Neural cell (in vitro differentiated cells): ENCODE data around the gene GGCT. TPM values are rescaled to one million over a fixed set of nuclear protein-coding genes. Genes with fewer than 3 reads are reported as not detected.
"Not testable (repeated sequence)": the region's sequence is repeated elsewhere in the genome, so short reads cannot be mapped to it uniquely, and the experiment has no call there.

Source experiments
- H2AFZ ChIP-seq: fragments of 200-600, 300-800 bp; sonication (generic), shearing (Covaris generic); 2 replicates; pipeline ENCODE4 v1.6.0; 2014; ENCODE audit warnings: low read depth, mild to moderate bottlenecking, antibody characterized with exemption, low read length, moderate library complexity
- H3F3A ChIP-seq: fragments of 200-600 bp; shearing (Covaris generic); 2 replicates; pipeline ENCODE4 v1.6.1; 2016; ENCODE audit warnings: mild to moderate bottlenecking, moderate library complexity, mixed read lengths, antibody characterized with exemption, low read length; ENCODE audit not compliant: insufficient read depth, poor library complexity, severe bottlenecking
- H3K27ac ChIP-seq: fragments of 200-600, 300-800 bp; sonication (generic), shearing (Covaris generic); 2 replicates; pipeline ENCODE4 v1.5.1; 2014; ENCODE audit warnings: mild to moderate bottlenecking, low read length, moderate library complexity
- H3K27me3 ChIP-seq: fragments of 300-800, 200-600 bp; sonication (generic), shearing (Covaris generic); 2 replicates; pipeline ENCODE4 v1.6.0; 2014; ENCODE audit warnings: mild to moderate bottlenecking, low read depth, low read length, moderate library complexity; ENCODE audit not compliant: insufficient read depth
- H3K36me3 ChIP-seq: fragments of 300-800, 200-600 bp; sonication (generic), shearing (Covaris generic); 2 replicates; pipeline ENCODE4 v1.5.1; 2014; ENCODE audit warnings: mild to moderate bottlenecking, antibody characterized with exemption, low read length, moderate library complexity; ENCODE audit not compliant: insufficient read depth
- H3K4me2 ChIP-seq: fragments of 300-800, 200-600 bp; sonication (generic), shearing (Covaris generic); 2 replicates; pipeline ENCODE4 v1.6.0; 2014; ENCODE audit warnings: mild to moderate bottlenecking, low read length
- H3K4me3 ChIP-seq: fragments of 300-800, 200-600 bp; sonication (generic), shearing (Covaris generic); 2 replicates; pipeline ENCODE4 v1.5.1; 2014; ENCODE audit warnings: mild to moderate bottlenecking, low read length, moderate library complexity
- H3K79me2 ChIP-seq: fragments of 200-600 bp; shearing (Covaris generic); replicated peaks from 2 replicates; pipeline ENCODE4 v1.6.0; 2014; ENCODE audit warnings: mild to moderate bottlenecking, low read length, moderate library complexity; ENCODE audit not compliant: insufficient read depth
- H3K9ac ChIP-seq: fragments of 300-800, 200-600 bp; sonication (generic), shearing (Covaris generic); 2 replicates; pipeline ENCODE4 v1.6.1; 2016; ENCODE audit warnings: mild to moderate bottlenecking, low read length, mixed read lengths
- H3K9me2 ChIP-seq: fragments of 200-600 bp; shearing (Covaris generic); 2 replicates; pipeline ENCODE4 v1.6.1; 2016; ENCODE audit warnings: mild to moderate bottlenecking, low read length, mixed read lengths; ENCODE audit not compliant: insufficient read depth
- H3K9me3 ChIP-seq: fragments of 200-600, 300-800 bp; sonication (generic), shearing (Covaris generic); 2 replicates; pipeline ENCODE4 v1.6.1; 2016; ENCODE audit warnings: mild to moderate bottlenecking, mixed run types, low read length, moderate library complexity, mixed read lengths
- H4K20me1 ChIP-seq: fragments of 200-600 bp; shearing (Covaris generic); 2 replicates; pipeline ENCODE4 v1.6.1; 2016; ENCODE audit warnings: mild to moderate bottlenecking, mixed run types; ENCODE audit not compliant: insufficient read depth
- EZH2 ChIP-seq: fragments of 200-600, 300-800 bp; shearing (Covaris generic), sonication (generic); IDR thresholded peaks from 2 replicates; pipeline ENCODE4 v1.6.1; 2014; ENCODE audit warnings: antibody characterized with exemption, low read length, borderline replicate concordance, mild to moderate bottlenecking; ENCODE audit not compliant: insufficient read depth, poor library complexity, severe bottlenecking
- MXI1 ChIP-seq: fragments of 450-650 bp; conservative IDR thresholded peaks from 2 replicates; pipeline ENCODE4 v1.6.1; 2014; ENCODE audit warnings: antibody characterized with exemption, mild to moderate bottlenecking; ENCODE audit not compliant: poor library complexity, severe bottlenecking
- SMC3 ChIP-seq: fragments of 450-650 bp; conservative IDR thresholded peaks from 2 replicates; pipeline ENCODE4 v1.6.1; 2014; ENCODE audit warnings: antibody characterized with exemption, mild to moderate bottlenecking, moderate library complexity; ENCODE audit not compliant: poor library complexity
- TAF1 ChIP-seq: IDR thresholded peaks from 2 replicates; pipeline ENCODE4 v1.6.1; 2012; ENCODE audit warnings: low read depth
- polyA plus RNA-seq: library from polyadenylated mRNA; depleted of rRNA; stranded (reverse); fragments of >200 nt; gene quantifications from 2 replicates; pipeline ENCODE4 v1.2.3, GENCODE V29; 2014
- TF ChIP-seq, protein P1 (sequence below): IDR thresholded peaks from 2 replicates; pipeline ENCODE4 v1.6.1; 2012; ENCODE audit warnings: borderline replicate concordance

GGCT gene
- polyA plus RNA-seq, 1 donor from 2014 or later, result 39.8 TPM

DNA sequence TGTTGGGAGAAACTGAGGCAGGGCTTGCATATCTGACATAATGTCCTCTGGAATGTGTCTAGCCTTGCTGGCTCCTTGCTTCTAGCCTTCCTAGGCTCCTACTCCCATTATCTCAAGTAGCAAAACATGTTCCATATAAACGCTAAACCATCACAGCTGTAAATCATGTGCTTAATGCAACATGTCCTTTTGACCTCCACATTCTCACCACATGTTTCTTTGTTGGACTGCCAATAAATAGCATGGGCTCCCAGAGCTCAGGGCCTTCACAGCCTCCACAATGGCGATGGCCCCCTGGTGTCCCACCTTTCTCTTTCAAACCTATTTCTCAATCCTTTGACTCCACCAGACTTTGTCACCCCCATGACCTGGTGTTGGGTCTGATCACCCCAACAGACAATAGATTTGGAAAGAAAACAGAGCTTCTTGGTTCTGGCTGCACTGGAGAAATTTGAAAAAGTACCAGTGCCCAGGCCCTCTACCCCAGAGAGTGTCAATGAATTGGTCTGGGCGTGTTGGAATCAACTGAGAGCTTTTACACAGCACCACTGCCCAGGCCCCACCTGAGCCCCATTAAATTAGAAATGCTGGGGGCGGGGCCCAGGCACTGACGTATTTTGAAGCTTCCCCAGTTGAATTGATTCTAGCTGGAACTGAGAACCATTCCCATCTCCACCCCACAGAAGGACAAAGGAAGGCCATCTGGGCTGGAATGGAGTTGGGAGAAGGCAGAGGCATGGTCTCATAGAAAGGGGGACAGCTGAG lies 41.3 kb upstream of the GGCT start:
- no peak overlapping the region for H3K4me2 ChIP-seq
- H3K27ac ChIP-seq, result no peak overlapping the region
- peaks cover 3% of the 10 kb centered on the region for H3F3A ChIP-seq
- H3K36me3 ChIP-seq, result no peaks in the 10 kb centered on the region
- H3K9me3 ChIP-seq, result no peaks in the 10 kb centered on the region
- no peak overlapping the region for H2AFZ ChIP-seq
- TF ChIP-seq SMC3 (no peak), TAF1 (no peak), MXI1 (no peak), EZH2 (no peak)
- H3K27me3 ChIP-seq, result no peaks in the 10 kb centered on the region
- H3K79me2 ChIP-seq, result no peaks in the 10 kb centered on the region
- no peaks in the 10 kb centered on the region for H3K9me2 ChIP-seq
- no peak overlapping the region for H3K9ac ChIP-seq
- H3K4me3 ChIP-seq, result no peak overlapping the region
- no peaks in the 10 kb centered on the region for H4K20me1 ChIP-seq

DNA sequence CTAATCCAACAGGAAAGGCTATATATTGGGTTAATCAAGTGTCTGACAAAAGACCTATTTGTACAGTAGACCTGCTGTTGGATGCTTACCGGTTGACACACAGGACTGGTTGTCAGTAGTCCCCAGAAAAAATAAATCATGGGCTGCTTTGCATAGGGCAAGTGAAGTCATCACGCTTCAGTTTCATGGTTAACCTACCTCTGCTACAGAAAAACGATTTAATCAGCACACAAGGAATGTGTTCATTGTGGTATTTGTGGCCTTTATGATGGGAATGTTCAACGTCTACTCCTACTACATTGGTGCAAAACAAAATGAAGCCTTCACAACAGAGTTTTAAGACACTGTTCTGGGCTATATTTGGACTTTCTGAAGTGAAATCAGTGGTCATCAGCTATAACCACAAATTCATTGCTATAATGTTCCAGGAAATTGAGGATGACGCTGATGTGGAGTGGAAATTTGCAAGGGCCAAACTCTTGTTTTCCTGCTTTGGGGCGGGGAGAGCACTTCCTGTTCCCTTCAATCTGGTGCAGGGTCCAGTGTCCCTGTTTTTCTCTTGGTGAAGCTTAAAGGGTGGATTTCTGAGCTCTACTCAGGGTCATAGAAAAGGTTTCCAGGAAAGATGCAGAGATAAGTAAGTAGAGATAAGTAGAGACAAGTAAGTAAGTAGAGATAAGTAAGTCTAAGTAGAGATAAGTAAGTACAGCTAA lies 39.3 kb upstream of the GGCT start:
- H3K4me2 ChIP-seq, result no peak overlapping the region
- no peaks in the 10 kb centered on the region for H3K27me3 ChIP-seq
- no peak overlapping the region for H3K4me3 ChIP-seq
- H3K27ac ChIP-seq, result no peak overlapping the region
- no peaks in the 10 kb centered on the region for H3K36me3 ChIP-seq
- no peak overlapping the region for H2AFZ ChIP-seq
- peaks cover under 1% of the 10 kb centered on the region for H3F3A ChIP-seq
- no peaks in the 10 kb centered on the region for H4K20me1 ChIP-seq
- no peaks in the 10 kb centered on the region for H3K9me2 ChIP-seq
- H3K79me2 ChIP-seq, result no peaks in the 10 kb centered on the region
- TF ChIP-seq, protein P1, sequence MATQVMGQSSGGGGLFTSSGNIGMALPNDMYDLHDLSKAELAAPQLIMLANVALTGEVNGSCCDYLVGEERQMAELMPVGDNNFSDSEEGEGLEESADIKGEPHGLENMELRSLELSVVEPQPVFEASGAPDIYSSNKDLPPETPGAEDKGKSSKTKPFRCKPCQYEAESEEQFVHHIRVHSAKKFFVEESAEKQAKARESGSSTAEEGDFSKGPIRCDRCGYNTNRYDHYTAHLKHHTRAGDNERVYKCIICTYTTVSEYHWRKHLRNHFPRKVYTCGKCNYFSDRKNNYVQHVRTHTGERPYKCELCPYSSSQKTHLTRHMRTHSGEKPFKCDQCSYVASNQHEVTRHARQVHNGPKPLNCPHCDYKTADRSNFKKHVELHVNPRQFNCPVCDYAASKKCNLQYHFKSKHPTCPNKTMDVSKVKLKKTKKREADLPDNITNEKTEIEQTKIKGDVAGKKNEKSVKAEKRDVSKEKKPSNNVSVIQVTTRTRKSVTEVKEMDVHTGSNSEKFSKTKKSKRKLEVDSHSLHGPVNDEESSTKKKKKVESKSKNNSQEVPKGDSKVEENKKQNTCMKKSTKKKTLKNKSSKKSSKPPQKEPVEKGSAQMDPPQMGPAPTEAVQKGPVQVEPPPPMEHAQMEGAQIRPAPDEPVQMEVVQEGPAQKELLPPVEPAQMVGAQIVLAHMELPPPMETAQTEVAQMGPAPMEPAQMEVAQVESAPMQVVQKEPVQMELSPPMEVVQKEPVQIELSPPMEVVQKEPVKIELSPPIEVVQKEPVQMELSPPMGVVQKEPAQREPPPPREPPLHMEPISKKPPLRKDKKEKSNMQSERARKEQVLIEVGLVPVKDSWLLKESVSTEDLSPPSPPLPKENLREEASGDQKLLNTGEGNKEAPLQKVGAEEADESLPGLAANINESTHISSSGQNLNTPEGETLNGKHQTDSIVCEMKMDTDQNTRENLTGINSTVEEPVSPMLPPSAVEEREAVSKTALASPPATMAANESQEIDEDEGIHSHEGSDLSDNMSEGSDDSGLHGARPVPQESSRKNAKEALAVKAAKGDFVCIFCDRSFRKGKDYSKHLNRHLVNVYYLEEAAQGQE, result no peak
- no peaks in the 10 kb centered on the region for H3K9me3 ChIP-seq
- H3K9ac ChIP-seq, result no peak overlapping the region

DNA sequence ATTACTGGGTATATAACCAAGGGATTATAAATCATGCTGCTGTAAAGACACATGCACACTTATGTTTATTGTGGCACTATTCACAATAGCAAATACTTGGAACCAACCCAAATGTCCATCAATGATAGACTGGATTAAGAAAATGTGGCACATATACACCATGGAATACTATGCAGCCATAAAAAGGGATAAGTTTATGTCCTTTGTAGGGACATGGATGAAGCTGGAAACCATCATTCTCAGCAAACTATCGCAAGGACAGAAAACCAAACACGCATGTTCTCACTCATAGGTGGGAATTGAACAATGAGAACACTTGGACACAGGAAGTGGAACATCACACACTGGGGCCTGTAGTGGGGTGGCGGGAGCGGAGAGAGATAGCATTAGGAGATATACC lies 38.5 kb upstream of the GGCT start:
- H3K27ac ChIP-seq, H3K79me2 ChIP-seq, H3K9me2 ChIP-seq, H4K20me1 ChIP-seq, H2AFZ ChIP-seq, H3K27me3 ChIP-seq, H3F3A ChIP-seq, H3K36me3 ChIP-seq, H3K4me2 ChIP-seq, H3K9me3 ChIP-seq, H3K9ac ChIP-seq, H3K4me3 ChIP-seq: not testable (repeated sequence)
